CD4-positive, alpha-beta T cell treated with Interleukin-6 for 4 hours (primary cell): Measurements from ENCODE around the gene CGB5.
"Not testable (repeated sequence)": the region's sequence is repeated elsewhere in the genome, so short reads cannot be mapped to it uniquely, and the experiment has no call there.

Experiments
- DNase-seq: peaks from one replicate; pipeline ENCODE4 v3.0.0-alpha.2; 2020; ENCODE audit warnings: mixed read lengths

CGB5 gene

DNA sequence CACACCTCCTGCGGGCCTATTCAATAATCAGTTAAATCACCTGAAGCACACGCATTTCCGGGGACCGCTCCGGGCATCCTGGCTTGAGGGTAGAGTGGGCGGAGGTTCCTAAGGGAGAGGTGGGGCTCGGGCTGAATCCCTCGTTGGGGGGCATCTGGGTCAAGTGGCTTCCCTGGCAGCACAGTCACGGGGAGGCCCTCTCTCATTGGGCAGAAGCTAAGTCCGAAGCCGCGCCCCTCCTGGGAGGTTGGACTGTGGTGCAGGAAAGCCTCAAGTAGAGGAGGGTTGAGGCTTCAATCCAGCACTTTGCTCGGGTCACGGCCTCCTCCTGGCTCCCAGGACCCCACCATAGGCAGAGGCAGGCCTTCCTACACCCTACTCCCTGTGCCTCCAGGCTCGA is at the start of gene CGB5:
CGB5 (plus strand) TSS at position 301 of the 400 bp plus-strand sequence. CDS start 362 bp downstream, outside the sequence.
- DNase-seq, result not testable (repeated sequence)

DNA sequence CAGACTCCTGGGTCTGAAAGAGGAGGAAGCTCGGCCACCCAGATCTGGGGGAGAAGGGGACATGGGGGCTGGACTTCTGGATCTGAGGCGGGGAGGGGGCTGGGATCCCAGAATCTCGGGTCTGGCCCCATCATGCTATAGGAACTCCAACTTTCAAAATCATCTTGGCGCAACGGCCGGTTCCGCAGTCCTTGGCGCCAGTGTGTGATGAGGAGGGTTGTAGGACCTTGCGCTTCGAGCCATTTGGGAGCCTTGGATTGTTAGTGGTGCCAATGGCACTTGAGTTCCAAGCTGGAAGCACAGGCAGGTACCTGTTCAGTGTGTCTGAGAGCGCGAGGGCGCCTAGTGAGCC is 49.6 kb upstream of the CGB5 start:
- no peak for DNase-seq

- DNase-seq, result peak; percentile 62
These were observed 45.7 kb upstream of the CGB5 start for GRCh38 chr19:48997972-48998371.

DNA sequence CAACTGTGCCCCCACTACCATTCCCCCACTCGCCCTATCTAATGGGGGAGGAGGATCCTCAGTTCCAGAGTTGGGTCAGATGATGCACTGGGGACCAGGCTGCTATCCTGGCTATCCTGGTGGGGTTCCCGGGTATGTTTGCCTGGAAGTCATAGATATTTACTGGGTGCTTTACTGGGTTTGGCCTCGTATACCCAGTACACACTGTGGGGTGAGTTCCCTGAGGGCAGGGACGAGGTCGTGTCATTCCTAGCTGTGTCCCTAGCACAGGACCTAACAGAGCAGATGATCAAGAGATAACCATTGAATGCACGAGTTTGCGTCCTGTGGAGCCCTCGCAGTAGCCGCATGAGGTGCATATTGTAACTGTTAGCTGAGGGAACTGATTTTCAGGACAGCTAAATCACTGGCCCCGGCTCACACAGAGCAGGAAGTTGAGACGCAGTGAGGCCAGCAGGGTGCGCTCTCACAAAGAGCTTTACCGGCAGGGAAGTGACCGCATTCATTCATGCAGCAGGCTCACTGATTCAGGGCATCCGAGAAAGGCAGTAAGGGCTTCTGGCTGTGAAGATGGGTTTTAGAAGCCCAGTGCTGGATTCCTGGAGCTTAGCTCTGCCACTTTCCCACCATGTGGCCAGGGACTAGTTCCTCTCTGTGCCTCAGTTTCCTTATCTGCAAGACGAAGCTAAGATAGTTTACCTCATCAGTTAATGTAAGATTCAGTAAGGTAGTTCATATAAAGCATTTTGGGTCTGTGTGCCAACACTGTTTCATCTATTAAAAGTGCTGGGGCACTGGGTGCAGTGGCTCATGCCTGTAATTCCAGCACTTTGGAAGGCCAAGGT is 43.9 kb upstream of the CGB5 start:
- peak; percentile 75 for DNase-seq

GRCh38 chr19:49004133-49004532 is 39.5 kb upstream of the CGB5 start:
- no peak for DNase-seq

DNA sequence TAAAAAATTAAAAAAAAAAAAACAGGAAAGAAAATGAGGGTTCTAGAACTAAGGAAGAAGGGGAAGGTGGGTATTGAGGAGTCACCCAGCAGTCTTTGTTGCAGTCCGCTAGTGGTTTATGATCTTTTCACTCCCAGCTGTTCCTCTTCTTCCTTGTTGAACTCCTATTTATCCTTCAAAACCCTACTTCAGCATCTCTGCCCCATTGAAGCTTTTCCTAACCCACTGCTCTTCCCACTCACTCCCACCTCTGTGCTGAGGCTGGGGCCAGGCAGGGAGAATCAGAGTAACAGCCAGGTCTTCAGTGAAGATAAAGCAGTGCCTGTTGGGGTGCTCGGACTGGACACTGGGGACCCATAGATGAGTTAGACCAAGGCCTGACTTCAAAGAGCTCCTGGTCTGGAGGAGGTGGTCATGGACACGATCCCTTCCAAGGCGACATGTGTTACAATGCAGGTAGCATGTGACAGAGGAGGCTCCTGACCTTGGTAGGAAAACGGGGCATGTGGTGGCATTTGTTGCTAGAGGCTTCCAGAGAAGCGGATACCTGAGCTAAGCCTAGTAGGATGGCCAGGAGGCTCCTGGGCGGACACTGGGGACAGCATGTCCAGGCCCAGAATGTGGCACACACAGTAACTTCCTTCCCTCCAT is 38.6 kb upstream of the CGB5 start:
- no peak for DNase-seq

- DNase-seq, result no peak
These were observed 36.7 kb upstream of the CGB5 start for GRCh38 chr19:49006905-49007304.

DNA sequence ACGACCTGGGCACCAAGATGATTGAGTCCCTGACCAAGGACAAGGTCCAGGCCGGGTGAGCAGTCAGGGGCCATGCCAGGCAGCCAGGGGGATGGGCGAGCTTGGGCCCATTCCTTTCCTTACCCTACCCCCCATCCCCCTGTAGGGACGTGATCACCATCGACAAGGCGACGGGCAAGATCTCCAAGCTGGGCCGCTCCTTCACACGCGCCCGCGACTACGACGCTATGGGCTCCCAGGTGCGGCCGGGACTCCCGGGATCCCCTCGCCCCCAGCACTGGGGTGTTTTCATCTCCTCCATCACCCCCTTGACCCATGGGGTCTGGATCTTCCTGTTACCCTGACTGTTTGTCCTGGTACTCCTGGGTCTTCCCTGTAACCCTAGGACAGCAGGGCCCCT is 33.8 kb upstream of the CGB5 start:
- no peak for DNase-seq

DNA sequence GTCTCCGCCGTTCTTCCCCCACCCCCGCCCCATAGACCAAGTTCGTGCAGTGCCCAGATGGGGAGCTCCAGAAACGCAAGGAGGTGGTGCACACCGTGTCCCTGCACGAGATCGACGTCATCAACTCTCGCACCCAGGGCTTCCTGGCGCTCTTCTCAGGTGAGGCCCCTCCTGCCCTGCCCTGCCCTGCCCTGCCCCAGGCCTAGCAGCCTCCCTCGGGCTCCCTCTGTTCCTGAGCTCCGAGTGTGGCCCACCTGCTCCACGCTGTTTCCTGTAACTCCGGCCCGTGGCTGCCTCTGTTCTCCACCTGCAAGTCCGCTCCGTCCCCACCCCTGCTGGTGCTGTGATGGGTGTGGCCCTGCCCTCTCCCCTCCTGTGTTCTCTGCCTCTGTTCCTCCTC is 33.2 kb upstream of the CGB5 start:
- DNase-seq, result no peak

GRCh38 chr19:49011194-49011593 is 32.5 kb upstream of the CGB5 start:
- DNase-seq, result no peak

- no peak for DNase-seq
These were observed 29.4 kb upstream of the CGB5 start for GRCh38 chr19:49014123-49014869.

DNA sequence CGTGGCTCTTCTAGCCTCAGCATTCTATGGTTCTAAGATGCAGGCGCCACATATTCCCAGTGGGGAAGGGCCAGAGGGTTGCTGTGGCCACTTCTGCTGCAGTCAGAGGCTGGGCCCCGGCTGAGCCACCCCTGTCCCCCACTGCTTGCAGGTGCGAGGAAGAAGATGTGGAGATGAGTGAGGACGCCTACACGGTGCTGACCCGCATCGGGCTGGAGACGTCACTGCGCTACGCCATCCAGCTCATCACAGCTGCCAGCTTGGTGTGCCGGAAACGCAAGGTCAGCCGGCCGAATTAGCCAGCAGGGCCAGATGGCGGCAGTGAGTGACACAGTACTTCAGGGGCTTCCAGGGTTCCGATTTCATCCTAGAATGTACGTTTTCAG is 28.8 kb upstream of the CGB5 start:
- no peak for DNase-seq

DNA sequence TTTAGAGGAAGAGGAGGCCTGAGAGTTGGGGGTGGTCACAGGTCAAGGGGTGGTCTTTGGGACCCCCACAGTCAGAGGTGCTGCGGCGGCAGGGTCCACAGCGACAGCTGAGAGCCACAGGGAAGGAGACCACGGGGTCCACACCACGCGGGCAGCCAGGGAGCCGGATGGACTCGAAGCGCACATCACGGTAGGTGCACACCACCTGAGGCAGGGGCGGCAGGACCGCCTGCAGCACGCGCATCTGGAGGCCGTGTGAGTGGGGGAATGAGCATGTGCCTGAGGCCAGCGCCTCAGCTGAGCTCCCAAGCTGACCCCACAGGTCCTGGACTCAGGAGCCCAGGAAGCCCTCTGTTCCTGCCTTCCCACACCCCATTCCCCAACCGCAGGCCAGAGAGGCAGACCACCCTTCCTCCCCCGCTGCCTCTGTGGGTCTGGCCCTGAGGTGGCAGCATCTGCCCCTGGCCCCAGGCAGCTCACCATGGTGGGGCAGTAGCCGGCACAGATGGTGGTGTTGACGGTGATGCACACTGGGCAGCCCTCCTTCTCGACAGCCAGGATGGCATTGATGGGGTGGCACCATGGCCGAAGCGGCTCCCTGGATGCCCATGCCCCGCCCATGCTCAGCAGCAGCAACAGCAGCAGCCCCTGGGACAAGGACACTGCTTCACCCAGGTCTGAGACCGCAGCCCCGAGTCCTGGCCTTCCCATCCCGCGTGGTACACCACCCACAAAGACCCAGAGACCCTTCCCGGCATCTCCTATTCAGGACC is 27.4 kb upstream of the CGB5 start:
- DNase-seq, result no peak

DNA sequence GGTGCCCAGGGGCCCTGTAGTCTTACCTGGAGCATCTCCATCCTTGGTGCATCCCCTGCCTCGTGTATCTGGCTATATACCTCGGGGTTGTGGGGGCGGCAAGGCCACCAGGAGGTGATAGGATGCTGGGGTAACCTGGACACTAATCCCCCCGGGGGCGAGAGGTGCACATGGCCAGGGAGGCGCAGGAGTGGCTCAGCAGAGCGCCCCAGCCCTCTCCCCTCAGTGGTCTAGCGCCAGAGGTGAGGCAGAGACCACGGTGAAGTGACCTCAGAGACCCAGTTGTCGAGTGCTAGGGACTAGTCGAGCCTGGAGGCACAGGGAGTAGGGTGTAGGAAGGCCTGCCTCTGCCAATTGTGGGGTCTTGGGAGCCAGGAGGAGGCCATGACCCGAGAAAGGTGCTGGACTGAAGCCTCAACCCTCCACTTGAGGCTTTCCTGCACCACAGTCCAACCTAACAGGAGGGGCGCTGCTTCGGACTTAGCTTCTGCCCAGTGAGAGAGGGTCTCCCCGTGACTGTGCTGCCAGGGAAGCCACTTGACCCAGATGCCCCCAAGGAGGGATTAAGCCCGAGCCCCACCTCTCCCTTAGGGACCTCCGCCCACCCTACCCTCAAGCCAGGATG is 26.5 kb upstream of the CGB5 start, which contains the start of gene LHB:
LHB (minus strand) TSS at position 51 of the 625 bp plus-strand sequence; CDS start at position 41, 10 bp downstream.
- no peak for DNase-seq

DNA sequence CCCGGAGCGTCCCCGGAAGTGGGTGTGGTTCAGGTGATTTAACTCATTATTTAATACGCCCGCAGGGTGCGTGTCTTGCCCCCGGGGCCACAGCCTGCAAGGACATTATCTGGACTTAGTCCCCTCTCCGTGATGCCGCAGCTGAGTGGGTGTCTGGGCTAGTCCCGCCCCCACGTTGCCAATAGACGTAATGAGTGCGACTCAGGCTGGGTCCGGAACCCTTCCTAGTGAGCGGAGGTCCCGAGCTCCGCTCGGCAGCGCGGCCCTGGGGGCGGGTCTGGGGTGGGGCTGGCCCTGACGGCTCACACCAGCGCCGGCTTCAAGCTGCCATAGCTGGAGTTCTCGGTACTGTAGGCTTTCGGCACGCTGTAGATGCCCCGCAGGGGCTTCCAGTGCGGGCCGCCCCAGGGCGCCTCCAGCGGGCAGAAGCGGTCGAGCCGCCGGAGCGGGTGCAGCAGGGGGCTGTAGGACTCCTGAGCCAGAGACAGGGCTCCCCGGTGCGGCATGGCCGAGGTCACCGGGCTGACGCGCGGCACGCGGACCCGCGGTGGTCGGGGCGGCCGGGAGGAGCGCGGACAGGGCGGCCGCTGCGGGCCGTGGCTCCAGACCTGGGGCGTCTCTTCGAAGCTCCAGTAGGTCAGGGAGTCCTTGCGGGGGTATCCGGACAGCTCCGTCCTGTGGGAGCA is 25.8 kb upstream of the CGB5 start:
- peak; percentile 68 for DNase-seq

DNA sequence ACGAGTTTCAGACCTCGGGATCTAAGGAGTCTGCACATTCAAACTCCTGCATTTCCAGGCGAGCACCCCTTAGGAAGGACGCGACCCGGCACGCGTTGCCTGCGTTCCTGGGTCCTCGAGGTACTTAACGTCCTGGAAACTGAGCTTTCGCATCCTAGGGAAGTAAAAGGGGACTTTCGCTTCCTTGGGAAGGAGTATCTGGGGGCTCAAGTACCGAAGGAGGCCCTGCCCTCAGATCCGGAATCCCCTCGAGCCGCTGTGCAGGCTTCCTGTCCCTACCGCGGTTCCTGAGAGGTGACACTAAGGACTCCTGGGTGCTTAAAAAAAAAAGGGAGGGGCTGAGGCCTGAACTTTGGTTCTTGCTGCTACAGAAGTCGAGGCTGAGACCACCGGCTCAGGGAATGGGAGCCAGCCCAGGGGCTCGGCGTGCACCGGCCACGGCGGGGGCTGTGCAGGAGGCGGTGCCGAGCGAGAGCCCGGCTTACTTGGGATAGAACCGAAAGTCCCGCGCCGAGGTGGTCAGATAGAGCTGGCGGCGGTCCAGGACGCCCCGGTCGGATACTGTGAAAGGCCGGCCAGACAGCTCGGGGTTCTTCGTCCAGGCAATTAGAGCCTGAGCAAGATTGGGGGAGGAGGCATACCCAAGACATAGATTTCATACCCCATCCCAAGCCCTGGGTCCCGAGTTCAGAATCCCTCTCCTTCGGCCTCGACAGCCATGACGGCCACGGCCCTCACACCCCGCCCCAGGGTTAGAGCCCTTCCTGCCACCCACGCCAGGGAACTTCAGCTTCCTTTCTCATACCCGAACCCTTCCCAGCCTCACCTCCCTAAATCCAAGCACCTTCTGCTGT is 25.0 kb upstream of the CGB5 start:
- peak; percentile 46 for DNase-seq

DNA sequence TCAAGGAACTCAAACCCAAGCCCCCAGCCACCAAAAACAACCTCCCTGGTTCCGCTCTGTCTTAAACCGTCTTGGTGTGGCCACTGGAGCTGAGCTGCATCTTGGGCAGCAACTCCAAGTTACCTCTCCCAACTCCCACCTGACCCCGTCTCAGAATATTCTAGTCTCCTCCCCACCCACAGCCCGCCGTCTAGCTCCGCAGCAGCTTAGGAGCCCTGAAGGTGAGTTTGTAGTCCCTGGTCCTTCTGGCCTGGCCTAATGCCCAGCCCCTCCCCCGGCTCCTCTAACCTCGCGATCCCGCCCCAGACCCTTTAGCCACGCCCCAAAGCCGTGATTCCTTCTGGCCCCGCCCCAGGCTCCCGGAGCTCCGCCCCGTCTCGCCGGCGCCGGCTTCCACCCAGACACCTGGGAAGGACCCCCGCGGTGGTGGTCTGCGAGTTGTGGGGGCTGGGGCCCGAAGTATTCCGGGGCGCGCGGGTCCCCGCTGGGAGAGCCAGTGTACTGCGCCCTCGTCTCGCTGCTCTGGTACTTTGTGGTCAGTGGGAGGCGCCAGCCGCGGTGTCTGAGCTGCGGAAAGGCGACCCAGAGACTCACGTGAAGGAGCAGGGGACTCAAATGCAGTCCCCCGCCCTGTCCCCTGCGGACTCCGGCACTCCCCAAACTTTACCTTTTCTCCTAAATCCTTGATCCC is 24.3 kb upstream of the CGB5 start:
- DNase-seq, result peak; percentile 79

GRCh38 chr19:49020342-49020741 is 23.3 kb upstream of the CGB5 start:
- DNase-seq, result no peak

- DNase-seq, result no peak
These were observed 22.4 kb upstream of the CGB5 start for GRCh38 chr19:49020931-49021895.
